ENCODE measurements around the gene CAMTA1. TPM values are rescaled to one million over a fixed set of nuclear protein-coding genes. Genes with fewer than 3 reads are reported as not detected.

CAMTA1 gene
- polyA plus RNA-seq, 1 donor from 2014 or later, result 162 TPM

DNA sequence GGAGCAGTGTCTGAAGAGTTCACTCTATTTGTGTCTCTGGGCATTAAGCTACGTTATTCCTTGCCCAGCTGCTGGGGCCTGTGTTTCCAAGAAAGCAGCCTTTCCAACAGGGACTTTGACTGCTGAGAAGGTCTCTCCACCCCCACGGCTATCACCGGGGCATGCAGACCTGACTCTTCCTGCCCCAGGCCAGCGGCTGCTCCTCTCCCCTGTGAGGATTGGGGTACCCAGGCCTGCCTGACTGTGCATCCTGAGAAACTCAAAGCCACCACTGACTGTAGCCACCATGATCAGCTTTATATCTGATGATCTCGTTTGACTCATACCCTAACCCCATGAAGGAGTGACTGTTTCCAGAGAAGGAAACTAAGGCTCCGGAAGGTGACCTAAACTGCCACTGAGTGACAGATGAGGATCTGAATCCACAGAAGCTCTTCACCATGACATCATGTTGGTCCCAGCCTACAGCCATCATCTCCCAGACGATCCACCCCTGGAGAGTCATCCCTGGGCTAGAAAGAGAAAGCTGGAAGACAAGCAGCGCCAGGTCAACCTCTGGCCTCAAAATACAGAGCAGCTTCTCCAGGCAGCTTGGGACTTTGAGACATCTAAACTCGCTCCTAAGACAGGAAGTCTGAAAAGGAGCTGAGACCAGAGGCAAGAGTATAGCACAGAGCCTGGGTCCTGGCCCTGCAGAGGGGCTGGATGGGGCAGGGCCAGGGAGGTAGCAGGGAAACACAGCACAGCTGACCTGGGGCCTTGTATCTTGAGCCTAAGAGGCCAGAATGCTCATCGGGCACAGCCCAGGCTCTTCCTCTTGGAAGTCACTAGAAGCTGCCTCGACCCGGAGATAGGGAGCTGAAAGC lies 741.8 kb downstream of the CAMTA1 start:
- Histone ChIP-seq H3K9me2 (ENCODE audit: insufficient read depth, low read length) (no peaks in the 10 kb centered on the region), H3K4me2 (ENCODE audit: low read length) (no peak overlapping the region), H3K27me3 (ENCODE audit: insufficient read depth, low read depth, low read length) (no peaks in the 10 kb centered on the region), H4K20me1 (ENCODE audit: insufficient read depth) (no peaks in the 10 kb centered on the region), H3K4me3 (ENCODE audit: low read length) (no peak overlapping the region), H3K79me2 (replicated peaks; ENCODE audit: insufficient read depth, low read length) (no peaks in the 10 kb centered on the region), H3K9me3 (ENCODE audit: low read length) (no peaks in the 10 kb centered on the region), H3F3A (ENCODE audit: insufficient read depth, low read length, poor library complexity, severe bottlenecking) (no peaks in the 10 kb centered on the region), H3K27ac (ENCODE audit: low read length) (no peak overlapping the region), H3K36me3 (ENCODE audit: insufficient read depth, low read length) (no peaks in the 10 kb centered on the region), H2AFZ (ENCODE audit: low read depth, low read length) (no peak overlapping the region), H3K9ac (ENCODE audit: low read length) (no peak overlapping the region)
- TF ChIP-seq, protein P1, sequence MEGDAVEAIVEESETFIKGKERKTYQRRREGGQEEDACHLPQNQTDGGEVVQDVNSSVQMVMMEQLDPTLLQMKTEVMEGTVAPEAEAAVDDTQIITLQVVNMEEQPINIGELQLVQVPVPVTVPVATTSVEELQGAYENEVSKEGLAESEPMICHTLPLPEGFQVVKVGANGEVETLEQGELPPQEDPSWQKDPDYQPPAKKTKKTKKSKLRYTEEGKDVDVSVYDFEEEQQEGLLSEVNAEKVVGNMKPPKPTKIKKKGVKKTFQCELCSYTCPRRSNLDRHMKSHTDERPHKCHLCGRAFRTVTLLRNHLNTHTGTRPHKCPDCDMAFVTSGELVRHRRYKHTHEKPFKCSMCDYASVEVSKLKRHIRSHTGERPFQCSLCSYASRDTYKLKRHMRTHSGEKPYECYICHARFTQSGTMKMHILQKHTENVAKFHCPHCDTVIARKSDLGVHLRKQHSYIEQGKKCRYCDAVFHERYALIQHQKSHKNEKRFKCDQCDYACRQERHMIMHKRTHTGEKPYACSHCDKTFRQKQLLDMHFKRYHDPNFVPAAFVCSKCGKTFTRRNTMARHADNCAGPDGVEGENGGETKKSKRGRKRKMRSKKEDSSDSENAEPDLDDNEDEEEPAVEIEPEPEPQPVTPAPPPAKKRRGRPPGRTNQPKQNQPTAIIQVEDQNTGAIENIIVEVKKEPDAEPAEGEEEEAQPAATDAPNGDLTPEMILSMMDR (IDR thresholded peaks at IDR 0.05; ENCODE audit: poor library complexity, severe bottlenecking), result no peak
- TF ChIP-seq MXI1 (conservative IDR thresholded peaks at IDR 0.05; ENCODE audit: poor library complexity, severe bottlenecking) (no peak), RAD21 (conservative IDR thresholded peaks at IDR 0.05) (no peak), SMC3 (conservative IDR thresholded peaks at IDR 0.05; ENCODE audit: poor library complexity) (no peak), POLR2AphosphoS5 (IDR thresholded peaks at IDR 0.05) (no peak), TAF1 (IDR thresholded peaks at IDR 0.05; ENCODE audit: low read depth) (no peak), EP300 (conservative IDR thresholded peaks at IDR 0.05; ENCODE audit: poor library complexity, severe bottlenecking) (no peak), EZH2 (IDR thresholded peaks at IDR 0.05; ENCODE audit: borderline replicate concordance, insufficient read depth, low read length, poor library complexity, severe bottlenecking) (no peak)
- TF ChIP-seq, protein P2, sequence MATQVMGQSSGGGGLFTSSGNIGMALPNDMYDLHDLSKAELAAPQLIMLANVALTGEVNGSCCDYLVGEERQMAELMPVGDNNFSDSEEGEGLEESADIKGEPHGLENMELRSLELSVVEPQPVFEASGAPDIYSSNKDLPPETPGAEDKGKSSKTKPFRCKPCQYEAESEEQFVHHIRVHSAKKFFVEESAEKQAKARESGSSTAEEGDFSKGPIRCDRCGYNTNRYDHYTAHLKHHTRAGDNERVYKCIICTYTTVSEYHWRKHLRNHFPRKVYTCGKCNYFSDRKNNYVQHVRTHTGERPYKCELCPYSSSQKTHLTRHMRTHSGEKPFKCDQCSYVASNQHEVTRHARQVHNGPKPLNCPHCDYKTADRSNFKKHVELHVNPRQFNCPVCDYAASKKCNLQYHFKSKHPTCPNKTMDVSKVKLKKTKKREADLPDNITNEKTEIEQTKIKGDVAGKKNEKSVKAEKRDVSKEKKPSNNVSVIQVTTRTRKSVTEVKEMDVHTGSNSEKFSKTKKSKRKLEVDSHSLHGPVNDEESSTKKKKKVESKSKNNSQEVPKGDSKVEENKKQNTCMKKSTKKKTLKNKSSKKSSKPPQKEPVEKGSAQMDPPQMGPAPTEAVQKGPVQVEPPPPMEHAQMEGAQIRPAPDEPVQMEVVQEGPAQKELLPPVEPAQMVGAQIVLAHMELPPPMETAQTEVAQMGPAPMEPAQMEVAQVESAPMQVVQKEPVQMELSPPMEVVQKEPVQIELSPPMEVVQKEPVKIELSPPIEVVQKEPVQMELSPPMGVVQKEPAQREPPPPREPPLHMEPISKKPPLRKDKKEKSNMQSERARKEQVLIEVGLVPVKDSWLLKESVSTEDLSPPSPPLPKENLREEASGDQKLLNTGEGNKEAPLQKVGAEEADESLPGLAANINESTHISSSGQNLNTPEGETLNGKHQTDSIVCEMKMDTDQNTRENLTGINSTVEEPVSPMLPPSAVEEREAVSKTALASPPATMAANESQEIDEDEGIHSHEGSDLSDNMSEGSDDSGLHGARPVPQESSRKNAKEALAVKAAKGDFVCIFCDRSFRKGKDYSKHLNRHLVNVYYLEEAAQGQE (IDR thresholded peaks at IDR 0.05; ENCODE audit: borderline replicate concordance), result no peak

DNA sequence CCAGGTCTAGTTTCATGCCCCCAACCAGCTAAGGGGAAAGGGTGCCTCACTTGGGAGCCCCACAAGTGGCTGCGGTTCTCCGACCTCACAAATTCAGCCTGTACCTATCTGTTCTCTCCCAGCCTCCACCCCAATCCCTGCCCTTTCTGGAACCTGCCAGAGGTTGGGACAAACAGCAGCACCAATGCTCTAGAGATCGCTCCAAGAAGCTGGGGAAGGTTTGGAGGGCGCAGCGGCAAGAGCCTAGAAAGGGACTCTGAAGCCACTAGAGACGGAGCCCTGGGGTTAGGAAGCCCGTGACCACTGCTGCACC lies 742.4 kb downstream of the CAMTA1 start:
- H3K36me3 ChIP-seq (ENCODE audit: insufficient read depth, low read length), result no peaks in the 10 kb centered on the region
- TF ChIP-seq MXI1 (conservative IDR thresholded peaks at IDR 0.05; ENCODE audit: poor library complexity, severe bottlenecking) (no peak), EZH2 (IDR thresholded peaks at IDR 0.05; ENCODE audit: borderline replicate concordance, insufficient read depth, low read length, poor library complexity, severe bottlenecking) (no peak), RAD21 (conservative IDR thresholded peaks at IDR 0.05) (no peak), EP300 (conservative IDR thresholded peaks at IDR 0.05; ENCODE audit: poor library complexity, severe bottlenecking) (no peak), SMC3 (conservative IDR thresholded peaks at IDR 0.05; ENCODE audit: poor library complexity) (no peak), TAF1 (IDR thresholded peaks at IDR 0.05; ENCODE audit: low read depth) (no peak), POLR2AphosphoS5 (IDR thresholded peaks at IDR 0.05) (no peak)
- TF ChIP-seq, protein P2 (IDR thresholded peaks at IDR 0.05; ENCODE audit: borderline replicate concordance), result no peak
- TF ChIP-seq, protein P1 (IDR thresholded peaks at IDR 0.05; ENCODE audit: poor library complexity, severe bottlenecking), result no peak
- H3K9me2 ChIP-seq (ENCODE audit: insufficient read depth, low read length), result no peaks in the 10 kb centered on the region
- H2AFZ ChIP-seq (ENCODE audit: low read depth, low read length), result no peak overlapping the region
- no peaks in the 10 kb centered on the region for H3K27me3 ChIP-seq (ENCODE audit: insufficient read depth, low read depth, low read length)
- no peak overlapping the region for H3K27ac ChIP-seq (ENCODE audit: low read length)
- no peaks in the 10 kb centered on the region for H4K20me1 ChIP-seq (ENCODE audit: insufficient read depth)
- no peak overlapping the region for H3K4me3 ChIP-seq (ENCODE audit: low read length)
- H3F3A ChIP-seq (ENCODE audit: insufficient read depth, low read length, poor library complexity, severe bottlenecking), result no peaks in the 10 kb centered on the region
- H3K9ac ChIP-seq (ENCODE audit: low read length), result no peak overlapping the region
- no peaks in the 10 kb centered on the region for H3K9me3 ChIP-seq (ENCODE audit: low read length)
- no peak overlapping the region for H3K4me2 ChIP-seq (ENCODE audit: low read length)
- H3K79me2 ChIP-seq (replicated peaks; ENCODE audit: insufficient read depth, low read length), result no peaks in the 10 kb centered on the region

Data from neural cell (in vitro differentiated cells).